Measurements from ENCODE around the gene LDB2.

- TF ChIP-seq CTCF (IDR thresholded peaks at IDR 0.05) (no peak), EZH2 (IDR thresholded peaks at IDR 0.05; ENCODE audit: borderline replicate concordance, insufficient read depth, low read depth, low read length, poor library complexity, severe bottlenecking) (no peak)
Observed at GRCh38 chr4:16532240-16532970, 366.0 kb downstream of the LDB2 start.
